ENCODE results near the gene INPP4B.
A peak's percentile ranks its signal among the peaks of the same experiment; 100 is the strongest.
"Not testable (repeated sequence)": the region's sequence is repeated elsewhere in the genome, so short reads cannot be mapped to it uniquely, and the experiment has no call there.

Gene INPP4B

DNA sequence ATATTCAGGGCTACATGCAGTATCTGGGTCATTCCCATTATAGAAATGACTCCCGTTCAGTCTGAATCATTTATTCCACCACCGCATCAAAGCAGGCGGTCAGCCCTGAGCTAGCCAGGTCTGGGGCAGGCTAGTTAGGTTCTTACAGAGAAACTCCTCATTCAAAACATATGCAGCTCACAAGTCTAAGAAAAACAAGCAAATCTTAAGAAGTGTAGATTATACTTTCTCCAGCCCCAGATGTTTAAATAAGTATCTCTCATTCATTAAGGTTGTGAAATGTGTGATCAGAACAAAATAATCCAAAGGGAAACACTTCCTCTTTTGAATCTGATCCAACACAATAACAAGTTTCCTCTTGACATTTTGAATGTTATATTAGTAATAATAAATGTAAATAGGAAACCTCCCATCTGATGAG lies 441.9 kb downstream of the INPP4B start:
- Histone ChIP-seq H3K27ac (ENCODE audit: insufficient read depth, low read length, poor library complexity, severe bottlenecking) (peak overlapping the region; percentile 76), H3K36me3 (ENCODE audit: control insufficient read depth, insufficient read depth, low read length) (no peaks in the 10 kb centered on the region), H3K9me3 (ENCODE audit: control insufficient read depth, low read length) (no peaks in the 10 kb centered on the region), H3K4me3 (ENCODE audit: insufficient read depth, low read depth, low read length, poor library complexity, severe bottlenecking) (peak overlapping the region; percentile 59), H3K4me1 (ENCODE audit: control insufficient read depth, insufficient read depth, low read length, poor library complexity, severe bottlenecking) (peaks cover 17% of the 10 kb centered on the region), H3K27me3 (replicated peaks; ENCODE audit: control insufficient read depth, insufficient read depth, low read length, poor library complexity, severe bottlenecking) (no peaks in the 10 kb centered on the region)
- peak in 1 of 3 donors; percentile 22 for DNase-seq

DNA sequence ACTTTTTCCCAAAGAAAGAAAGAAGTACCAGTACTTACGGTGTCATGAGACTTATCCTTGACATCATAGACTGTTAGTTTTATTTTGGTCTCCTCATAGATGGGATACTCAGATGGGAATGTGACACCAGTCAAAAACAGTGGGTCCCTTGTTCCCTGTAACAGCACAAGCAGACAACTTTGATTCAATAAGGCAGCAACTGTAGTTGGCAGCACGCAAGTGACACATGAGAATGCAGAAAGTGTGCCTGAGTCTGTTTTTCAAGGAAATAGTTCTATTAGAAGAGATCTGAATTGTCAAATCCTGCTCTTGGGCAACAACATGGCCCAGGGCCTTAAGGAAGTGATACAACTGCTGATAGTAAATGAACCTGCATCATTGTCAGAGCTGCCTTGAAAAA lies 443.2 kb downstream of the INPP4B start:
- H3K27me3 ChIP-seq (replicated peaks; ENCODE audit: control insufficient read depth, insufficient read depth, low read length, poor library complexity, severe bottlenecking) = no peaks in the 10 kb centered on the region
- H3K9me3 ChIP-seq (ENCODE audit: control insufficient read depth, low read length) = no peaks in the 10 kb centered on the region
- H3K4me3 ChIP-seq (ENCODE audit: insufficient read depth, low read depth, low read length, poor library complexity, severe bottlenecking) = peak overlapping the region; percentile 59
- H3K4me1 ChIP-seq (ENCODE audit: control insufficient read depth, insufficient read depth, low read length, poor library complexity, severe bottlenecking) = peaks cover 12% of the 10 kb centered on the region
- H3K36me3 ChIP-seq (ENCODE audit: control insufficient read depth, insufficient read depth, low read length) = no peaks in the 10 kb centered on the region
- H3K27ac ChIP-seq (ENCODE audit: insufficient read depth, low read length, poor library complexity, severe bottlenecking) = peak overlapping the region; percentile 61
- no peak for DNase-seq

DNA sequence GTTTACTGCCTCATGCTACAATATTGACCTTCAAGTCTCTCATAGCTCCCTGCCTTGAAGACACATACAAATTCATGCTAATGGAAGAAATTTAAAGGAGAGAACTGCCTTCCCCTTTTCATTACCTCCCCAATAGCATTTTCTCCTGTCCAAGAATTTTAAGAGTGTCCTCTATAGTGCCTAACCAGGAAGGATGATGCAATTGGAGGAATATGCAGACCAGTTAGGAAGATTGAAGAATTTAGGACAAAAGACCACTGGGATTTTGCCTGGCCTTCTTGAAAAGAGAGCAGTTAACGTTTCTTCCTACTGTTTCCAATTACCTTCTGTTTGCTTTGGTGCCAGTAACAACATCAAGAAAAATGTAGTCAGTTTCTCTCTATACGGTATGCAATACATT lies 443.9 kb downstream of the INPP4B start:
- Histone ChIP-seq H3K27ac (ENCODE audit: insufficient read depth, low read length, poor library complexity, severe bottlenecking) (peak overlapping the region; percentile 61), H3K4me1 (ENCODE audit: control insufficient read depth, insufficient read depth, low read length, poor library complexity, severe bottlenecking) (peaks cover 8% of the 10 kb centered on the region), H3K27me3 (replicated peaks; ENCODE audit: control insufficient read depth, insufficient read depth, low read length, poor library complexity, severe bottlenecking) (no peaks in the 10 kb centered on the region), H3K4me3 (ENCODE audit: insufficient read depth, low read depth, low read length, poor library complexity, severe bottlenecking) (peak overlapping the region; percentile 59), H3K36me3 (ENCODE audit: control insufficient read depth, insufficient read depth, low read length) (no peaks in the 10 kb centered on the region), H3K9me3 (ENCODE audit: control insufficient read depth, low read length) (no peaks in the 10 kb centered on the region)
- DNase-seq = no peak

DNA sequence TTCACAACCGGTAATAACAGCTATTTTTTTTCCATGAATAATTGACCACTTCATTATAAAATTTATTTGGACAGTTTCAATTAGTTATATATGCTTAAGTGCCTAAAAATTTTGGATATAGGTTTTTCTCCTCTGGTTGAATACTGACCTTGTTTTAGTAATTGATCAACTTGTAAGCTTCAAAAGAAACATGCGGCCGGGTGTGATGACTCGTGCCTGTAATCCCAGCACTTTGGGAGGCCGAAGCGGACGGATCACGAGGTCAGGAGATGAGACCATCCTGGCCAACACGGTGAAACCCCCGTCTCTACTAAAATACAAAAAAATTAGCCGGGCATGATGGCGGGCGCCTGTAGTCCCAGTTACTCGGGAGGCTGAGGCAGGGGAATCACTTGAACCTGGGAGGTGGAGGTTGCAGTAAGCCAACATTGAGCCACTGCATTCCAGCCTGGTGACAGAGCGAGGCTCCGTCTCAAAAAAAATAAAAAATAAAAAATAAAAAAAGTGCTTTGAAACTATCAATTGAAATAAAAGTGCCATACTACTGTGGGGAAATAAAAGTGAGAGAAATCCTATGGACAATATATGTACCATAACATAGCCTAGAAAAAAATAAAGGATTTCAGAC lies 448.6 kb downstream of the INPP4B start:
- not testable (repeated sequence) for H3K9me3 ChIP-seq (ENCODE audit: control insufficient read depth, low read length); H3K36me3 ChIP-seq (ENCODE audit: control insufficient read depth, insufficient read depth, low read length); H3K27me3 ChIP-seq (replicated peaks; ENCODE audit: control insufficient read depth, insufficient read depth, low read length, poor library complexity, severe bottlenecking); DNase-seq
- Histone ChIP-seq H3K27ac (ENCODE audit: insufficient read depth, low read length, poor library complexity, severe bottlenecking) (peak overlapping the region; percentile 50), H3K4me3 (ENCODE audit: insufficient read depth, low read depth, low read length, poor library complexity, severe bottlenecking) (peak overlapping the region; percentile 28), H3K4me1 (ENCODE audit: control insufficient read depth, insufficient read depth, low read length, poor library complexity, severe bottlenecking) (peaks cover 15% of the 10 kb centered on the region)

DNA sequence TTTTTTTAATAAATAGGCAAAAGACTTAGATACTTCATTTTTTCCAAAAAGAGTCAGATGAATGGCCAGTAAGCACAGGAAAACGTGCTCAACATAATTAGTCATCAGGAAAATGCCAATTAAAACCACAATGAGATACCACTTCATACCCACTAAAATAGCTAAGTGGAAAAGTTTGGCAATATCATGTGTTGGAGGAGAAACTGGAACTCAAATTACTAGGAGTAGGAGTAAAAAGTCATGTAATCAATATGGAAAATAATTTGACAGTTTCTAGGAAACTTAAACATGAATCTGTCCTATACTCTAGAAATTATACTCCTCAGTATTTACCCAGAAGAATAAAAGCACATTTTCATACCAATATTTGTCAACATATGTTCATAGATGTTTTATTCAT lies 449.8 kb downstream of the INPP4B start:
- H3K27ac ChIP-seq (ENCODE audit: insufficient read depth, low read length, poor library complexity, severe bottlenecking) = peak overlapping the region; percentile 50
- no peaks in the 10 kb centered on the region for H3K36me3 ChIP-seq (ENCODE audit: control insufficient read depth, insufficient read depth, low read length)
- no peaks in the 10 kb centered on the region for H3K27me3 ChIP-seq (replicated peaks; ENCODE audit: control insufficient read depth, insufficient read depth, low read length, poor library complexity, severe bottlenecking)
- H3K4me1 ChIP-seq (ENCODE audit: control insufficient read depth, insufficient read depth, low read length, poor library complexity, severe bottlenecking) = peaks cover 22% of the 10 kb centered on the region
- no peaks in the 10 kb centered on the region for H3K9me3 ChIP-seq (ENCODE audit: control insufficient read depth, low read length)
- DNase-seq = no peak
- peak overlapping the region; percentile 28 for H3K4me3 ChIP-seq (ENCODE audit: insufficient read depth, low read depth, low read length, poor library complexity, severe bottlenecking)

DNA sequence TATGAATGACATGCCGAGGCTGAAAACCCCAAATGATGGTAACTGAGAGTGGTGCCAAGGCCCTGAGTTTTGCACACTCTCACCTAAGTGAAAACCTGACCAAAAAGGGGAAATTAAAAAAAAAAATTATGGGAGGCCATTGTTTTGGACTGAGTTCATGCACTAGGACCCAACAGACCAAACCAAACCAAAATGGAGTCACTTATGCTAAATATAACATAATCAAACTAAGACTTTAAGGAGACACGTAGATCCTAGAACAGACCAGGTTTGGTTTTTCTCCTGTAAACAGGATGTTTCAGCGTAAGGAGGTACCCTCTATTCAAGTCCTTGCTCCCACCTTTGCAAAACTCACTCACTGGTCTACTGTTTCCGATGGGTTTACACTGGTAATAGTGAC lies 453.0 kb downstream of the INPP4B start:
- Histone ChIP-seq H3K27me3 (replicated peaks; ENCODE audit: control insufficient read depth, insufficient read depth, low read length, poor library complexity, severe bottlenecking) (no peaks in the 10 kb centered on the region), H3K27ac (ENCODE audit: insufficient read depth, low read length, poor library complexity, severe bottlenecking) (no peak overlapping the region), H3K4me1 (ENCODE audit: control insufficient read depth, insufficient read depth, low read length, poor library complexity, severe bottlenecking) (peaks cover 28% of the 10 kb centered on the region), H3K36me3 (ENCODE audit: control insufficient read depth, insufficient read depth, low read length) (no peaks in the 10 kb centered on the region), H3K4me3 (ENCODE audit: insufficient read depth, low read depth, low read length, poor library complexity, severe bottlenecking) (no peak overlapping the region), H3K9me3 (ENCODE audit: control insufficient read depth, low read length) (no peaks in the 10 kb centered on the region)
- DNase-seq = no peak

DNA sequence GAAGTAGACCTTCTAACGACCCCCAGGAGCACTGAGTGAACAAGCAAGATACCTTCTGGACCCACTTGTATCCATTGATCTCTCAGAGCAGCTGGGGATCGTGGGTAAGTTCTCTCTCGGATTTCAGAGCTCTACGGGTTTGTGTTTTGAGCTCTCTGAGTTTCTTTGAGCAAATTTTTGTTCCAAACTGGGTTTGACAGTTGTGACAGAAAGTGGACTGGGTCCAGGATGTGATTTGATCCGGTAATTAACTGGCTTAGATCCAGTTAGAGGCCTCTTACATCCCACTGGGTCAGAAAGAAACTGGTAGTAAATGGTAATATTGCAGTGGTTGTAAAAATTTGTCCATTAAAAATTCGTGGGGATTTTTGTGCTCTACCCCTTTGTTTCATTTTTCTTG lies 459.2 kb downstream of the INPP4B start:
- Histone ChIP-seq H3K27me3 (replicated peaks; ENCODE audit: control insufficient read depth, insufficient read depth, low read length, poor library complexity, severe bottlenecking) (no peaks in the 10 kb centered on the region), H3K4me3 (ENCODE audit: insufficient read depth, low read depth, low read length, poor library complexity, severe bottlenecking) (peak overlapping the region; percentile 26), H3K36me3 (ENCODE audit: control insufficient read depth, insufficient read depth, low read length) (peaks cover 4% of the 10 kb centered on the region), H3K27ac (ENCODE audit: insufficient read depth, low read length, poor library complexity, severe bottlenecking) (peak overlapping the region; percentile 53), H3K9me3 (ENCODE audit: control insufficient read depth, low read length) (no peaks in the 10 kb centered on the region), H3K4me1 (ENCODE audit: control insufficient read depth, insufficient read depth, low read length, poor library complexity, severe bottlenecking) (peaks cover 25% of the 10 kb centered on the region)
- DNase-seq = no peak

DNA sequence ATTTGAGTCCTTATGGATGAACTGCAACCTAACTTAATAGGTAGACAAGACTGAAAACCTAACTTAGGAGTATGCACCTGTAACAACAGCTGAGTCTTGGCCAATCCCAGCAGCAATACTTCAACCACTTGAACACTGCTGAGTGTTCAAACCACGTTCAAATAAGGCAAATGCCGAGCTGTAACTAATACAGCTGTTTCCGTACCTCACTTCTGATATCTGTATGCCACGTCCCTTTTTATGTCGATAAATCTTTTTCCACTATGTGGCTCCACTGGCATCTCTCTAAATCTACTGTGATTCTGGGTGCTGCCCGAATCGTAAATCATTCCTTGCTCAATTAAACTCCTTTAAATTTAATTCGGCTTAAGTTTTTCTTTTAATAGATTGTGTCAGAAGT lies 459.7 kb downstream of the INPP4B start:
- H3K27ac ChIP-seq (ENCODE audit: insufficient read depth, low read length, poor library complexity, severe bottlenecking) = peak overlapping the region; percentile 53
- H3K9me3 ChIP-seq (ENCODE audit: control insufficient read depth, low read length) = no peaks in the 10 kb centered on the region
- peaks cover 6% of the 10 kb centered on the region for H3K36me3 ChIP-seq (ENCODE audit: control insufficient read depth, insufficient read depth, low read length)
- H3K4me3 ChIP-seq (ENCODE audit: insufficient read depth, low read depth, low read length, poor library complexity, severe bottlenecking) = peak overlapping the region; percentile 26
- DNase-seq = no peak
- H3K4me1 ChIP-seq (ENCODE audit: control insufficient read depth, insufficient read depth, low read length, poor library complexity, severe bottlenecking) = peaks cover 22% of the 10 kb centered on the region
- H3K27me3 ChIP-seq (replicated peaks; ENCODE audit: control insufficient read depth, insufficient read depth, low read length, poor library complexity, severe bottlenecking) = no peaks in the 10 kb centered on the region

DNA sequence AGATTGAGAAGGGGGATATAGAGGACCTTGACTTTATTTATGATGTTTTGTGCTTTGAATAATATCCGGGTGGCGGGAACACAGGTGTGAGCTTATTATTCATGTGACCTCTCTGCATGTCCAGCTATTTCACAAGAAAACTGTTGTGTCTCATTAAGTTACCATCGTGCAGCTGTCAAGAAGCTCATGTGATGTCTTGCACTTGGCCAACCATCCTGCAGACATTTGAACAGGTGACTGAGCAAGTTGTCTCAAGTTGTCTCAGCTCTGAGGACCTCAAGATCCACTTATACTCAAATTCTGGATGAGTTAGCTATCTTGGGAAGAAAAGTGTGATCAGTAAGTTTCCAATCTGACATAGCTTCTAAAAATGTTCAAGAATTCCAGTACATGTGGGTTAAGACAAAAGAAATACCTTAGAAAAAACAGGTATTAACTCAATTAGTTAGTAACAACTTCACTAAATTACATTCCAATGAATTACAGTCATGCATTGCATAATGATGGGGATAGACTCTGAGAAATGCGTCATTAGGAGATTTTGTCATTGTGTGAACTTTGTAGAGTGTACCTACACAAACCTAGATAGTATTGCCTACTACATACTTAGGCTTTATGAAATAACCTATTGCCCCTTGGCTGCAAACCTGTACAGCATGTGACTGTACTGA lies 462.2 kb downstream of the INPP4B start:
- Histone ChIP-seq H3K27me3 (replicated peaks; ENCODE audit: control insufficient read depth, insufficient read depth, low read length, poor library complexity, severe bottlenecking) (no peaks in the 10 kb centered on the region), H3K9me3 (ENCODE audit: control insufficient read depth, low read length) (no peaks in the 10 kb centered on the region), H3K36me3 (ENCODE audit: control insufficient read depth, insufficient read depth, low read length) (peaks cover 6% of the 10 kb centered on the region), H3K4me3 (ENCODE audit: insufficient read depth, low read depth, low read length, poor library complexity, severe bottlenecking) (no peak overlapping the region), H3K4me1 (ENCODE audit: control insufficient read depth, insufficient read depth, low read length, poor library complexity, severe bottlenecking) (peaks cover 26% of the 10 kb centered on the region), H3K27ac (ENCODE audit: insufficient read depth, low read length, poor library complexity, severe bottlenecking) (no peak overlapping the region)
- DNase-seq = no peak

DNA sequence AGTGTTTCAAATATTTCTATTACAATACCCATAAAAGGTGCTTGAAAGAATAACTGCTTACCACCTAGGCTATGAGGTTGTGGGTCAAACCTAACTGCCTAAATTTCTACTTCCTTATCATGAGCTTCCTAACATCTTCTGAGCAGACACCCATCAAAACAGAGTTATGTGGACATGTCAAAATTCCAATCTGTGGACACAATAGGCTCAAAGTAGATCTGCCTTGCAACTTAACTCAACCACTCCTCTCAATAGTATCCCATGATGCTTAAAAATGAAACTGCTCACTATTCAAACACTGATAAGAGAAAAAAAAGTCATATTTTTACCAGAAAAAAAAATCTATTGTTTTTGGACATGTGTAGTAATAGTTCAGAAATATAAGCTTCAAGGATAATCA lies 462.7 kb downstream of the INPP4B start:
- peaks cover 21% of the 10 kb centered on the region for H3K4me1 ChIP-seq (ENCODE audit: control insufficient read depth, insufficient read depth, low read length, poor library complexity, severe bottlenecking)
- no peak for DNase-seq
- H3K4me3 ChIP-seq (ENCODE audit: insufficient read depth, low read depth, low read length, poor library complexity, severe bottlenecking) = peak overlapping the region; percentile 8
- H3K27me3 ChIP-seq (replicated peaks; ENCODE audit: control insufficient read depth, insufficient read depth, low read length, poor library complexity, severe bottlenecking) = no peaks in the 10 kb centered on the region
- H3K27ac ChIP-seq (ENCODE audit: insufficient read depth, low read length, poor library complexity, severe bottlenecking) = no peak overlapping the region
- H3K9me3 ChIP-seq (ENCODE audit: control insufficient read depth, low read length) = no peaks in the 10 kb centered on the region
- H3K36me3 ChIP-seq (ENCODE audit: control insufficient read depth, insufficient read depth, low read length) = peaks cover 6% of the 10 kb centered on the region

All from effector memory CD4-positive, alpha-beta T cell (primary cell).